Vagina (tissue), 2 donors: Measurements from ENCODE around the gene CLPTM1L. TPM values are rescaled to one million over a fixed set of nuclear protein-coding genes. Genes with fewer than 3 reads are reported as not detected.
"Not testable (repeated sequence)": the region's sequence is repeated elsewhere in the genome, so short reads cannot be mapped to it uniquely, and the experiment has no call there.

Experiments
- DNase-seq, 2 donors: peaks; one replicate each; pipeline ENCODE4 v3.0.0-alpha.2; 2017; ENCODE audit errors: extremely low spot score in 2 of 2
- H3K27ac ChIP-seq: fragments of 200-600 bp; sonication (generic); one replicate; pipeline ENCODE4 v1.5.1; 2019
- H3K27me3 ChIP-seq: fragments of 200-600 bp; sonication (generic); one replicate; pipeline ENCODE4 v1.5.1; 2019
- H3K36me3 ChIP-seq, 2 donors: fragments of 200-600 bp; sonication (generic); one replicate each; pipeline ENCODE4 v1.5.1; 2017 to 2019
- H3K4me1 ChIP-seq: fragments of 200-600 bp; sonication (generic); one replicate; pipeline ENCODE4 v1.5.1; 2019
- H3K4me3 ChIP-seq, 2 donors: fragments of 200-600 bp; sonication (generic); 1 replicate in 1 of 2; 2 replicates in 1 of 2; pipeline ENCODE4 v1.5.1; 2016 to 2019
- H3K9me3 ChIP-seq: fragments of 200-600 bp; sonication (generic); one replicate; pipeline ENCODE4 v1.5.1; 2019
- POLR2A ChIP-seq, 2 donors: fragments of 450-650 bp; IDR thresholded peaks; one replicate each; pipeline ENCODE4 v1.6.1; 2017; ENCODE audit warnings: antibody characterized with exemption in 2 of 2, mild to moderate bottlenecking in 2 of 2, moderate library complexity in 2 of 2
- POLR2AphosphoS5 ChIP-seq, 2 donors: sonication (generic); formaldehyde crosslinking; IDR thresholded peaks; one replicate each; pipeline ENCODE4 v1.9.0; 2017; ENCODE audit warnings: antibody characterized with exemption in 2 of 2, mild to moderate bottlenecking in 2 of 2, low read depth in 1 of 2; ENCODE audit not compliant: insufficient read depth in 1 of 2
- intact Hi-C: fragments of 100-400 bp; cut with DNase I; formaldehyde crosslinking; loops from one replicate; pipeline ENCODE4 v1.15.1; 2023
- total RNA-seq: library from RNA; depleted of rRNA; stranded (reverse); fragments of >200 nt; gene quantifications from one replicate; pipeline ENCODE4 v1.2.3, GENCODE V29; 2016
- TF ChIP-seq, protein P1 (sequence below), 3 experiments: fragments of 450-650 bp in 2 of 3; fragments of 200-600 bp in 1 of 3; sonication (generic) in 1 of 3; IDR thresholded peaks; one replicate each; pipeline ENCODE4 v1.5.1; 2017 to 2019; ENCODE audit warnings: antibody characterized with exemption in 3 of 3, mild to moderate bottlenecking in 2 of 3, moderate library complexity in 2 of 3

Gene CLPTM1L
- total RNA-seq, 1 donor from 2014 or later: 40.0 TPM

GRCh38 chr5:1375871-1376810 lies 31.2 kb upstream of the CLPTM1L start:
- DNase-seq: no peak
- TF ChIP-seq POLR2A (IDR thresholded peaks at IDR 0.05) (no peak), POLR2AphosphoS5 (IDR thresholded peaks at IDR 0.05; ENCODE audit: insufficient read depth in 1 of 2, low read depth in 1 of 2) (no peak)
- TF ChIP-seq, protein P1, sequence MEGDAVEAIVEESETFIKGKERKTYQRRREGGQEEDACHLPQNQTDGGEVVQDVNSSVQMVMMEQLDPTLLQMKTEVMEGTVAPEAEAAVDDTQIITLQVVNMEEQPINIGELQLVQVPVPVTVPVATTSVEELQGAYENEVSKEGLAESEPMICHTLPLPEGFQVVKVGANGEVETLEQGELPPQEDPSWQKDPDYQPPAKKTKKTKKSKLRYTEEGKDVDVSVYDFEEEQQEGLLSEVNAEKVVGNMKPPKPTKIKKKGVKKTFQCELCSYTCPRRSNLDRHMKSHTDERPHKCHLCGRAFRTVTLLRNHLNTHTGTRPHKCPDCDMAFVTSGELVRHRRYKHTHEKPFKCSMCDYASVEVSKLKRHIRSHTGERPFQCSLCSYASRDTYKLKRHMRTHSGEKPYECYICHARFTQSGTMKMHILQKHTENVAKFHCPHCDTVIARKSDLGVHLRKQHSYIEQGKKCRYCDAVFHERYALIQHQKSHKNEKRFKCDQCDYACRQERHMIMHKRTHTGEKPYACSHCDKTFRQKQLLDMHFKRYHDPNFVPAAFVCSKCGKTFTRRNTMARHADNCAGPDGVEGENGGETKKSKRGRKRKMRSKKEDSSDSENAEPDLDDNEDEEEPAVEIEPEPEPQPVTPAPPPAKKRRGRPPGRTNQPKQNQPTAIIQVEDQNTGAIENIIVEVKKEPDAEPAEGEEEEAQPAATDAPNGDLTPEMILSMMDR (IDR thresholded peaks at IDR 0.05): no peak
- Histone ChIP-seq H3K27me3 (no peaks in the 10 kb centered on the region), H3K36me3 (no peaks in the 10 kb centered on the region), H3K4me3 (no peak overlapping the region), H3K9me3 (no peaks in the 10 kb centered on the region), H3K4me1 (peaks cover 8% of the 10 kb centered on the region), H3K27ac (no peak overlapping the region)
- intact Hi-C loops: no loop called here

DNA sequence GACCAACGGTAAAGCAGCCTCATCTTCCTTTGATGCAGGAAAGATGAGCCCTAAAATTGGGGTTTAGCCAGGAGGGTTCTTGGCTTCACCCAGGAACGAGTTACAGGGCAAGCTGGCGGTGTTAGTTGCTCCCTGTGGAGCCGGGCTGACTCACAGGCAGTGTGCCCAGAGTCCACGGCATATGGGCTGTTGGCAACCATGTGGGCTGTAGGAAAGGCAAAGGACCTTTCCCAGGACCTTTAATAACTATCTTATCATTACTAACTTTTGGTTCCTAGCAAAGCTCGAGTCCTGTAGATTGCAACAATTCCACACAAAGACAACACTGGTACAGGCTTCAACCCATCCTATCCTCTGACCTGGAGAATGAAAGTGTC lies 29.8 kb upstream of the CLPTM1L start:
- Histone ChIP-seq H3K27ac (no peak overlapping the region), H3K27me3 (no peaks in the 10 kb centered on the region), H3K36me3 (no peaks in the 10 kb centered on the region), H3K4me1 (no peaks in the 10 kb centered on the region), H3K9me3 (no peaks in the 10 kb centered on the region), H3K4me3 (no peak overlapping the region)
- no peak for DNase-seq
- no peak for TF ChIP-seq POLR2AphosphoS5 (IDR thresholded peaks at IDR 0.05; ENCODE audit: insufficient read depth in 1 of 2, low read depth in 1 of 2)
- TF ChIP-seq POLR2A (IDR thresholded peaks at IDR 0.05): no peak
- TF ChIP-seq, protein P1 (IDR thresholded peaks at IDR 0.05): no peak
- intact Hi-C loops: no loop called here

DNA sequence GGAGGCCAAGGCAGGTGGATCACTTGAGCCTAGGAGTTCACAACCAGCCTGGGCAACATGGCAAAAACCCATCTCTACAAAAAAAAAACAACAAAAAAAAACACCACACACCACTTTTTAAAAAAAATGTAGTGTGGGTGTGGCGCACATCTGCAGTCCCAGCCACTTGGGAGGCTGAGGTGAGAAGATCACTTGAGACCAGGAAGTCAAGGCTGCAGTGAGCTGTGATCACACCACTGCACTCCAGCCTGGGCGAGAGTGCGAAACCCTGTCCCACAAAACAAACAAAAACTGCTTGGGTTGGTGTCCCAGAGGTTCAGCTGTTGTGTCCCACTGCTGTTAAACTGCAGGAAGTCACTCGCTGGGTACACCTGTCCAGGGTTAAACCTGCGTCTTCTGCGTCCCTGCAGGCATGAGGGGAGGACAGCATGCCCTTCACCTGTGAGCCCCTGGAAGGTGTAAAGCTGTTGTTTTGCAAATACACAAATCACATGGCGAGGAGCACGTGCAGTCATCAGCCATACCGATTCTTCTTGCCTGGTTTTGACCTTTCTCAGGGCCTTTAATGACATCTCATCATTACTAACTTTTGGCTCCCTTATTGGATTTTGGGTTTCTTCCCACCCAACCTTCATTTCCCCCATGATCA lies 29.3 kb upstream of the CLPTM1L start:
- Histone ChIP-seq H3K9me3 (no peaks in the 10 kb centered on the region), H3K4me3 (no peak overlapping the region), H3K27me3 (no peaks in the 10 kb centered on the region), H3K36me3 (no peaks in the 10 kb centered on the region), H3K4me1 (no peaks in the 10 kb centered on the region), H3K27ac (no peak overlapping the region)
- intact Hi-C loops: no loop called here
- no peak for TF ChIP-seq POLR2AphosphoS5 (IDR thresholded peaks at IDR 0.05; ENCODE audit: insufficient read depth in 1 of 2, low read depth in 1 of 2)
- TF ChIP-seq, protein P1 (IDR thresholded peaks at IDR 0.05): no peak
- no peak for DNase-seq

DNA sequence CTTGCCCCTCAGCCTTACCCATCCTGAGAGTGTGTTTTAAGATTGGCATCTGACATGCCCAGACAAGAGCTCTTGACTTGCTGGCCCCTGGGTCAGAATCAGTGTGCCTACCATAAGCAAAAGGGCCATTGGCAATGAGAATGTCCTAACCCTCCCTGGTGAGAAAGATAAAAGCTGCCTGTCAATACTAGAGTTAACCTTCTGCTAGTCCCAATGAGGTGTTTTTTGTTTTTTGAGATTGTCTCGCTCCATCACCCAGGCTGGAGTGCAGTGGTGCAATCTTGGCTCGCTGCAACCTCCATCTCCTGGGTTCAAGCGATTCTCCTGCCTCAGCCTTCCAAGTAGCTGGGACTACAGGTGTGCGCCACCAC lies 27.1 kb upstream of the CLPTM1L start:
- H3K9me3 ChIP-seq, H3K36me3 ChIP-seq, DNase-seq, H3K4me3 ChIP-seq, H3K27me3 ChIP-seq, intact Hi-C loops, H3K27ac ChIP-seq, H3K4me1 ChIP-seq: not testable (repeated sequence)

DNA sequence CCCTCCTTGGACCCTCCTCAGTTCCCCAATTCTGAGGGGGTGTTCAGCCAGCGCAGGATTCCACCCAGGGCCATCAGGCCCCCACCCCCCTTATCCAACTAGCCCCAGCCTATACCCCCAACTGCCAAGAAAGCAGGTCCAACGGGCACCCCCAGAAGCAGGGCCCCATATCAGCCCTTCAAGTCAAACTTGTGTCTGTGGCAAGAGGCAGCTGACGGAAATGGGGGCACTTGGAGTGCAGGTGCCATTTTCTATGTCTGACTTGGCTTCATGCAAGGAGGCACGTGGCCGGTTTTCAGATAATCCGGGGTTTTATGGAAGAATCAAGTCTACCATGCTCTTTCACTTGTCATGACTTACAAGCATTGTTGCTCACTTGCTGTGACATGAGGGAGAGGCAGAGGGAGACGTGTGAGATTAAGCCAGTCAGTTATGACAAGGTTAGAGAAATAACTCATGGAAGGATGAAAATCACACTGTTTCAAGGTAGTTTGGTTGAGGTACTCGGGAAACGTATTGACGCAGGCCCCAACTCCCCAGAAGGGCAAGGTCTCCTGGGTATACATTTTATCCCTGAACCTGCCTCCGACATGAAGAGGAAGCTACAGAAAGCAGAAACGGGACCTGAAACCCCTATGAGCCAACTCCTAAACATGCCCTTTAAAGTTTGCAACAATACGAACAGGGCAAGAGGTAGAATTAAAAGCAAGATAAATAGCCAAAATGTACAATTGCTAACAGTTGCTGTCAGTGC lies 26.5 kb upstream of the CLPTM1L start:
- H3K4me3 ChIP-seq: no peak overlapping the region
- TF ChIP-seq, protein P1 (IDR thresholded peaks at IDR 0.05): no peak
- TF ChIP-seq POLR2A (IDR thresholded peaks at IDR 0.05) (no peak), POLR2AphosphoS5 (IDR thresholded peaks at IDR 0.05; ENCODE audit: insufficient read depth in 1 of 2, low read depth in 1 of 2) (no peak)
- H3K27me3 ChIP-seq: no peaks in the 10 kb centered on the region
- H3K27ac ChIP-seq: no peak overlapping the region
- DNase-seq: no peak
- H3K4me1 ChIP-seq: no peaks in the 10 kb centered on the region
- no peaks in the 10 kb centered on the region for H3K9me3 ChIP-seq
- H3K36me3 ChIP-seq: no peaks in the 10 kb centered on the region
- intact Hi-C loops: no loop called here
